ENCODE measurements around the gene CNPY1.

The CNPY1 gene

GRCh38 chr7:155579565-155579964, 33.2 kb upstream of the CNPY1 start:
- POLR2A ChIA-PET, result no interaction called here
- CTCF ChIA-PET, result no interaction called here
- no peak for DNase-seq (ENCODE audit: extremely low spot score)
- TF ChIP-seq, protein P1, sequence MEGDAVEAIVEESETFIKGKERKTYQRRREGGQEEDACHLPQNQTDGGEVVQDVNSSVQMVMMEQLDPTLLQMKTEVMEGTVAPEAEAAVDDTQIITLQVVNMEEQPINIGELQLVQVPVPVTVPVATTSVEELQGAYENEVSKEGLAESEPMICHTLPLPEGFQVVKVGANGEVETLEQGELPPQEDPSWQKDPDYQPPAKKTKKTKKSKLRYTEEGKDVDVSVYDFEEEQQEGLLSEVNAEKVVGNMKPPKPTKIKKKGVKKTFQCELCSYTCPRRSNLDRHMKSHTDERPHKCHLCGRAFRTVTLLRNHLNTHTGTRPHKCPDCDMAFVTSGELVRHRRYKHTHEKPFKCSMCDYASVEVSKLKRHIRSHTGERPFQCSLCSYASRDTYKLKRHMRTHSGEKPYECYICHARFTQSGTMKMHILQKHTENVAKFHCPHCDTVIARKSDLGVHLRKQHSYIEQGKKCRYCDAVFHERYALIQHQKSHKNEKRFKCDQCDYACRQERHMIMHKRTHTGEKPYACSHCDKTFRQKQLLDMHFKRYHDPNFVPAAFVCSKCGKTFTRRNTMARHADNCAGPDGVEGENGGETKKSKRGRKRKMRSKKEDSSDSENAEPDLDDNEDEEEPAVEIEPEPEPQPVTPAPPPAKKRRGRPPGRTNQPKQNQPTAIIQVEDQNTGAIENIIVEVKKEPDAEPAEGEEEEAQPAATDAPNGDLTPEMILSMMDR (IDR thresholded peaks at IDR 0.05; ENCODE audit: control extremely low read depth, extremely low read depth, low read depth, missing control alignments), result no peak

DNA sequence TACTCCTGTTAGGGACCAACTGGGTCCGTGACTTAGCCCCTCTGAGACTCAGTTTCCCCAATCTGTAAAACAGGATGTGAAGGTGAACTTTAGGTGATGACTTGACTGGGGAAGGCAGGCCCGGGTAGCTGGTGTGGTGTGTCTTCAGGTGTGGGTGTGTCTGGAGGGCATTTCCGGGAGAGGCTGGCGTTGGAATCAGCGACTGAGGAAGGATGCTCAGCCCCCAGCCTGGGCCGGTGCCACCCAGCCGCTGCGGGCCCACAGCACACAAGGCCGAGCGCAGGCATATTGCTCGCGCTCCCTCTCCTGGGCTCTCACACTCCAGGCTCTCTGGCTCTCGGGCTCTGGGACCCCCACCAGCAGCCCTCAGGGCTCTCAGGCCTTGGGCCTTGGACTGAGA, 31.7 kb upstream of the CNPY1 start:
- ChIA-PET POLR2A (no interaction called here), CTCF (interaction anchor here (0.6 kb wide), 1 partner anchor 21 kb away, joined by 3 read pairs; no protein-coding TSS in a partner anchor)
- TF ChIP-seq, protein P1 (IDR thresholded peaks at IDR 0.05; ENCODE audit: control extremely low read depth, extremely low read depth, low read depth, missing control alignments), result no peak
- no peak for DNase-seq (ENCODE audit: extremely low spot score)

DNA sequence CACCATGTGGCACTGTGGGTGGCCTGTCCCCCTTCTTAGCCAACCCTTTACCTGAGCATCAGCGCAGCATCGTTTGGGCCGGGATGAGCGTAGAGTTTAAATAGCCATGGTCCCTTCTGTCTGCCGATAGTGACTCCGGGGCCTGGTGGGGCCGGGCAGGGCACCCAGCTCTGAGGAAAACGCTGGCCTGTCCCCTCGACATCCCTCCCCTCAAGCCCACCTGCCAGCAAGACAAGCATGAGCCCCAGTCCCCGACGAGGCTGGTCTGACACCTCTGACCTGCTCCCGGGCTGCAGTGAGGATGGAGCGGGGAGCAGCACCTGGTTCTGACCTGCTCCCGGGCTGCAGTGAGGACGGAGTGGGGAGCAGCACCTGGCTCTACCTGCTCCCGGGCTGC, 31.1 kb upstream of the CNPY1 start:
- no peak for DNase-seq (ENCODE audit: extremely low spot score)
- ChIA-PET POLR2A (no interaction called here), CTCF (no interaction called here)
- TF ChIP-seq, protein P1 (IDR thresholded peaks at IDR 0.05; ENCODE audit: control extremely low read depth, extremely low read depth, low read depth, missing control alignments), result no peak

GRCh38 chr7:155576900-155577508, 30.6 kb upstream of the CNPY1 start:
- CTCF ChIA-PET, result no interaction called here

DNA sequence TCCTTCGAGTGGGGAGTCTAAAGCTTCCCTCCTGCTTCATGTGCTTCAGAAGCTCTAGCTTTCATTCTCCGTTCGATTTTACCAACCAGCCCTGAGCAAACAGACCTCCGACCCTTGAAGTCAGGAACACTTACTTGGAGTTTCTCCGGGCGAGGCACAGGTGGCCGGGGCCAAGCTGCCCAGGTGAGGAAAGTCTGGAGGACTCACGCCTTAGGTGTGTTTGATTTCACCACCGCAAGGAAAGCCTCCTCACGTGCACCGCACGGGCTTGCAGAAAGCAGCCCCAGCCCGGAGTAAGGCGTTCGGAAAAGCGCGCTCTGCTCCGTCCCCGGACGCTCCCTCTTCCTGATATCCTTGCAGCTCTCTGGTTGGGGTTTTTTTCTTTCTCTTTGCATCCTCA, 30.1 kb upstream of the CNPY1 start:
- POLR2A ChIA-PET, result no interaction called here
- no peak for DNase-seq (ENCODE audit: extremely low spot score)

More at GRCh38 chr7:155576900-155577508, 30.6 kb upstream of the CNPY1 start:
- no peak for DNase-seq (ENCODE audit: extremely low spot score)
- TF ChIP-seq, protein P1 (IDR thresholded peaks at IDR 0.05; ENCODE audit: control extremely low read depth, extremely low read depth, low read depth, missing control alignments), result no peak
- POLR2A ChIA-PET, result no interaction called here

GRCh38 chr7:155574556-155575290, 28.4 kb upstream of the CNPY1 start:
- ChIA-PET POLR2A (no interaction called here), CTCF (interaction anchor here (0.9 to 1.5 kb wide), 4 partner anchors 20 to 291 kb away, joined by 3 to 4 read pairs (median 4); no protein-coding TSS in a partner anchor)
- no peak for DNase-seq (ENCODE audit: extremely low spot score)
- TF ChIP-seq, protein P1 (IDR thresholded peaks at IDR 0.05; ENCODE audit: control extremely low read depth, extremely low read depth, low read depth, missing control alignments), result no peak

More for the DNA sequence above, 30.1 kb upstream of the CNPY1 start:
- TF ChIP-seq, protein P1 (IDR thresholded peaks at IDR 0.05; ENCODE audit: control extremely low read depth, extremely low read depth, low read depth, missing control alignments), result no peak
- CTCF ChIA-PET, result interaction anchor here (1.2 to 1.3 kb wide), 2 partner anchors 21 to 290 kb away, joined by 3 to 4 read pairs; no protein-coding TSS in a partner anchor

Data from GM10248 (cell line).